Measurements from ENCODE around the gene MTA2.
"Not testable (repeated sequence)": the region's sequence is repeated elsewhere in the genome, so short reads cannot be mapped to it uniquely, and the experiment has no call there.

Gene MTA2

GRCh38 chr11:62601372-62602140, at the start of gene MTA2:
MTA2 (minus strand) TSS chr11:62601865; CDS start chr11:62601450, 415 bp downstream.
- peak; percentile 98 for DNase-seq (ENCODE audit: low read depth, low spot score)

- not testable (repeated sequence) for DNase-seq (ENCODE audit: low read depth, low spot score)
These were observed 48.6 kb upstream of the MTA2 start for GRCh38 chr11:62650283-62650682.

- no peak for DNase-seq (ENCODE audit: low read depth, low spot score)
These were observed 47.8 kb upstream of the MTA2 start for GRCh38 chr11:62649486-62649885.

- DNase-seq (ENCODE audit: low read depth, low spot score) = no peak
These were observed 47.3 kb upstream of the MTA2 start for GRCh38 chr11:62648967-62649364.

GRCh38 chr11:62648185-62648966, 46.7 kb upstream of the MTA2 start:
- no peak for DNase-seq (ENCODE audit: low read depth, low spot score)

- no peak for DNase-seq (ENCODE audit: low read depth, low spot score)
These were observed 45.9 kb upstream of the MTA2 start for GRCh38 chr11:62647609-62648005.

GRCh38 chr11:62646825-62647608, 45.4 kb upstream of the MTA2 start:
- no peak for DNase-seq (ENCODE audit: low read depth, low spot score)

- peak; percentile 99 for DNase-seq (ENCODE audit: low read depth, low spot score)
These were observed 44.5 kb upstream of the MTA2 start, which contains the start of gene GANAB for GRCh38 chr11:62645946-62646824. GANAB (minus strand) TSS chr11:62646613; CDS start chr11:62646599, 14 bp downstream.

GRCh38 chr11:62645671-62645945, 43.9 kb upstream of the MTA2 start:
- no peak for DNase-seq (ENCODE audit: low read depth, low spot score)

- no peak for DNase-seq (ENCODE audit: low read depth, low spot score)
These were observed 42.6 kb upstream of the MTA2 start for GRCh38 chr11:62644220-62644619.

- no peak for DNase-seq (ENCODE audit: low read depth, low spot score)
These were observed 30.8 kb upstream of the MTA2 start for GRCh38 chr11:62632492-62632891.

- no peak for DNase-seq (ENCODE audit: low read depth, low spot score)
These were observed 26.0 kb upstream of the MTA2 start for GRCh38 chr11:62627713-62628112.

- no peak for DNase-seq (ENCODE audit: low read depth, low spot score)
These were observed 20.9 kb upstream of the MTA2 start for GRCh38 chr11:62622476-62623089.

- peak; percentile 90 for DNase-seq (ENCODE audit: low read depth, low spot score)
These were observed 20.2 kb upstream of the MTA2 start, which contains the start of gene B3GAT3 for GRCh38 chr11:62621567-62622470. B3GAT3 (minus strand) TSS chr11:62621986; CDS start chr11:62621947, 39 bp downstream.

- no peak for DNase-seq (ENCODE audit: low read depth, low spot score)
These were observed 19.4 kb upstream of the MTA2 start for GRCh38 chr11:62621027-62621566.

GRCh38 chr11:62616957-62617356, 15.3 kb upstream of the MTA2 start:
- DNase-seq (ENCODE audit: low read depth, low spot score) = not testable (repeated sequence)

GRCh38 chr11:62615521-62615920, 13.9 kb upstream of the MTA2 start:
- no peak for DNase-seq (ENCODE audit: low read depth, low spot score)

GRCh38 chr11:62614275-62614674, 12.6 kb upstream of the MTA2 start:
- no peak for DNase-seq (ENCODE audit: low read depth, low spot score)

- no peak for DNase-seq (ENCODE audit: low read depth, low spot score)
These were observed 11.7 kb upstream of the MTA2 start for GRCh38 chr11:62613291-62613778.
